NK-92 treated with Interleukin-12 subunit alpha and Interleukin-12 subunit beta, amount 100 ng/mL, for 24 hours (cell line): ENCODE data around the gene MFF.
"Not testable (repeated sequence)": the region's sequence is repeated elsewhere in the genome, so short reads cannot be mapped to it uniquely, and the experiment has no call there.

Experiments used
- DNase-seq: peaks from one replicate; lab custom pipeline; 2025; lab: John Stamatoyannopoulos, UW

MFF gene

DNA sequence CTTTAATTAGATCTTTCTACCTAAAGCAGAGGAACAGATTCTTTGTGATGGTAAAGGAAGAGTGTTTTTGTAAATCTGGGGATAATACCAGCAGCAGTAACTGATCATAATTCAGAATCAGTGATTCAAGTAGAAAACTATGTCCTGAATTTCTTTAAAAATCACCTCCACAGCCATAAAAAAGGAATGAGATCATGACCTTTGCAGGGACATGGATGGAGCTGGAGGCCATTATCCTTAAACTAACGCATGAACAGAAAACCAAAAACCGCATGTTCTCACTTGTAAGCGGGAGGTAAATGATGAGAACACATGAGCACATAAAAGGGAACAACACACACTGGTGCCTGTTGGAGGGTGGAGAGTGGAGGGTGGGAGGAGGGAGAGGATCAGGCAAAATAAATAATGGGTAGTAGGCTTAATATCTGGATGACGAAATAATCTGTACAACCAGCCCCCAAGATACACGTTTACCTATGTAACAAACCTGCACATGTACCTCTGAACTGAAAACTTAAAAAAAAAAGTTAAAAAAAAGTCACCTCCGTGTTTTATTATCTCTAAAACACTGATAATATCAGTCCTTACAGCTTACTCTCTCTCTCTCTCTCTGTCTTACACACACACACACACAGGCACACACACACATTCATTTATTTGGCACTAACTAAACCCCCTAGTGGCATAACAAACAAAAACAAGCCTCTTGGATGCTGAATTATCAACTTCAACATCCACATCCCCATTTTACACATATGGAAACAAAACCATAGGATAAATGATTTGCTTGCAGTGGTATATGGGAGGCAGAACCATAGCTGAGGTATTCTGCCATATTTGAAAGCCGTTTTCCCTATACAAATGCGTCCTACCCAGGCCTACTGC is 52.7 kb downstream of the MFF start:
- no peak for DNase-seq

DNA sequence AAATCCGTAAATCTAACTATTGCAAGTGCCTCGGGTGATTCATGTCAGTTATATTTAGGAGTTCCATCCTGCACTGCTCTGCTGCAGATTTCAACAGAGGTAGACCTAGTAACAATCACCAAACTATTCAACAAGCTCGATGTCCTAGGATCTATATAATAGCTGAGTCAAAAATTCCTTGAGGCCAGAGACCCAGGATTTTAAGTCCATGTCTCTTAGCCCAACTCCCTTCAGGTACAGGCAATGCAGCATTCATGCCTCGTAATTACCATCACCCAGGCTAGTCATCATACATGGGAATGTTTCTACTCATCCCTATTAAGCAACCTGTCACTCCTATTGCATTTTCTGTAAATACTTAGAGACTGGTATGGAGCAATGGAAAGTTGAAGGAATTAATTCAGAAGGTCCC is 53.3 kb downstream of the MFF start:
- no peak for DNase-seq

DNA sequence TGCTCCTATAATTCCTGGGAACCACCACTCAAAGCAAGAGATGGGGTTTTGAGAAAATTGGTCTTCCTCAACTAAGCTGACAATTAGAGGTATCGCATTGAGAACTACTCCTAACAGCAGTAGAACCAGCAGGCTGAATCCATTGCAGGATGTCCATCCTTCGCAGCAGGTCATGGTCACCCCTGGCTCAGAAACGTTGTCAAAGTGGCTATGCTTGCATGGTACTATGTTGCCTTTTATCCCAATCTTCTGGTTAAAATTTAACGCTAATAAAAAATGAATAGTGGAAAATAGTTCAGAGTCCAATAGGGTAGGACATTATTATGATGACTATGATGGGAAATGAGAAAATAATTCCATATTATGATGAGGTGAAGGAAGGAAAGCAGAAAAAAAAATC is 54.0 kb downstream of the MFF start, which contains the start of gene TM4SF20:
Gene TM4SF20 (minus strand): TSS at position 212 of the 400 bp plus-strand sequence. CDS start 38 bp downstream, at position 174.
- DNase-seq = no peak

DNA sequence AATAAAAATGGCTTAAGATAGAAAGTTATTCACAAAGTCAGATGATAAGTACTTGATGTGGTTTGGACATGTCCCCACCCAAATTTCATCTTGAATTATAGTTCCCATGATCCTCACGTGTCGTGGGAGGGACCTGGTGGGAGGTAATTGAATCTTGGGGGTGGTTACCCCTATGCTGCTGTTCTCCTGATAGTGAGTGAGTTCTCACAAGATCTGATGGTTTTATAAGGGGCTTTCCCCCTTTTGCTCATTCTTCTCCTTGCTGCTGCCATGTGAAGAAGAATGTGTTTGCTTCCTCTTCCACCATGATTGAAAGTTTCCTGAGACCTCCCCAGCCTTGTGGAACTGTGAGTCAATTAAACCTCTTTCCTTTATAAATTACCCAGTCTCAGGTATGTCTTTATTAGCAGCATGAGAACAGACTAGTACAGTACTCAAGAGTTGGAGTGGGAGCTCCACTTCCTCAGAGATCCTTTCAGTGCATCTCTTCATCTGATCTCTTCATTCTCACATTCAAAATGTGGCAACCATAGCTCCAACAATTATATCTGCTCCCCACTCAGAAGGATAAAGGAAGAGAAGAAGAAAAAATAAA is 57.3 kb downstream of the MFF start:
- DNase-seq = not testable (repeated sequence)

DNA sequence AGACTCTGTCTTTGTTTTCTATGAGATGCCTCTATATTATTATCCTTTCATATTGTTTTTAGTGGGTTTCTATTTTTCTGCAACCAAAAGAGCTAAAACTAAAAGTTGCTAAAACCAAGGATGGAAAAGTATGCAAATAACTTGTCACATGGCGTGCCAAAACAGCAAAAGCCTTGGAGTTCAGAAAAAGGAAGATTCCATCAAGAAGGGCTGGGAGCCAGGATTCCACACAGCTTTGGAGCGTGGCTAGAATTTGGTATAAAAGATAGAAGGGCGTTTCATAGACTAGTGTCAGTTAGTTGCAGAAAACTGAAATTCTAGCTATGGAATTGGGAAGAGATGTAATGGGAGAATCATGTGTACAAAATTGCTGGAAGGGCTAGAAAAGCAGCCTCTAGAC is 58.6 kb downstream of the MFF start:
- DNase-seq = no peak

DNA sequence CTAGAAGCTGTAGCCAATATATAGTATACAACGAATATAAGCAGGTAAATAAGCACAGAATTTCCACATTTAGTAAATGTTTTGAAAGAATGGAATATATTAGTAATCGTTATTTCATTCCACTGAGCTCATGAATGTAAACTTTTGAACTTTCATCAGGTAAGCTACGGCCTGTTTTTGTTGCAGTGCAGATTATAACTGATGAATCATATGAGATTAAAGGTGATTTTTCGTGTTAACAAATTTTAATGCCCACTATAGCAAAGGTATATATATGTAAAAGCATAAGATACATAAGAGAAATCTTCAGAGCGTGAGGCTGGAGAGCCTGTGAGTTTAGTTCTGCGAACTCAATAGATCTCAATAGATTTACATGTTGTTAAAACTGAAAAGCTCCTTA is 61.6 kb downstream of the MFF start:
- no peak for DNase-seq

DNA sequence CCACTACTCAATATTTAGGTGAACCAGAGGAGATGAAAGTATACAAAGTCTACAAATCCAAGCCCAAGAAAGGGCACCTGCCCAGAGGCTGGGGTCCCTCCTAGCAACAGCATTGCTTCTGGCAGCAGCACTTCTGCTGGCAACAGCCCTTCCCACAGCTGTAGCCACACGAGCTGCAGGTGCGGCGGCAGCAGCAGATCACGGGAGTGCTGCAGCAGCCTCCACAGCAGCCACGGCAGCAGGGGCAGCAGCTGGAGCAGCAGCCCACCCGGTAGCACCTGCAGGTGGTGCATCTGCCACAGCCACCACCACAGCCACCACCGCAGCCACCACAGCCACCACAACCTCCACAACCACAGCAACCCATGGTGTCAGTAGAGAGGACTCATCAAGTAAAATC is 62.5 kb downstream of the MFF start, which contains the start of gene SCYGR1:
Gene SCYGR1 (minus strand): TSS at position 367 of the 400 bp plus-strand sequence. CDS start 0 bp downstream, at position 367.
- not testable (repeated sequence) for DNase-seq

DNA sequence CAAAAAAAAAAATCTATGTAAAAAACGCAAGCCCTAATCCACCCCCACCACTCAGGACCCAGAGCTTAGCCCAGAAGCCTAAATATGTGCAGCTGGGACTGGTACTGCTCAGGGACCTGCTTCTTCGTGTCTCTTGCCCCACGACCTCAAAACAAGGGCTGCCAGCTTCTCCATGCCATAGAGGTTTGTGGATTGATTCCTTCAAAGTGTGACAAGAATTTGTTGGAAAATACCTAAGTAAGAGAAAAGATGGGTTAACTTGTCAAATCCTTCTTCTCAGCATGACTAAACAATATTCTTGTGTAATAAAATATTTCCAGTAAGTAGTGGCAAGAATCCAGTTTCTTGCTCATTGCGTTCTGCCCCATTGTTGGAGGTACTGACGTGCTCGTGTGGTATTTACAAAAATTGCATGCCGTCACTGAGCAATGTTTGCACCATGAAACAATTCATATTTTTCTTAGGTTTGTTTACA is 63.5 kb downstream of the MFF start:
- no peak for DNase-seq

DNA sequence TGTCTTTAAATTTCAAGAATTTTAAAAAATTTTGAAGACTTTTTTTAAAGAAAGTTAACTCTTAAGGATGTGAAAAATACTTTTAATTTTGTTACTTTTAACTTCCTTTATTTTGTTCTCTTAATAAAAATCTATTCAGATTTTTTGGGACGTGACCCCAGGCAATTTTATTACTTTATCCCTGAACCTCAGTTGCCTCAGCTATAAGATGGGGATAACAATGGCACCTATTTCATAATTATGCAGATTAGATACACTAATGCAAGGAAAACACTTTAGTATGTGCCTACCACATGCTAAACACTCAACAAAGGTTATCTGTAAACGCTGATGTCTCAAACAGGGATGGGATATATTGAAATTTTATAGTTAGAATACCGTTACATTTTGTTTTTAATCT is 64.2 kb downstream of the MFF start:
- no peak for DNase-seq

DNA sequence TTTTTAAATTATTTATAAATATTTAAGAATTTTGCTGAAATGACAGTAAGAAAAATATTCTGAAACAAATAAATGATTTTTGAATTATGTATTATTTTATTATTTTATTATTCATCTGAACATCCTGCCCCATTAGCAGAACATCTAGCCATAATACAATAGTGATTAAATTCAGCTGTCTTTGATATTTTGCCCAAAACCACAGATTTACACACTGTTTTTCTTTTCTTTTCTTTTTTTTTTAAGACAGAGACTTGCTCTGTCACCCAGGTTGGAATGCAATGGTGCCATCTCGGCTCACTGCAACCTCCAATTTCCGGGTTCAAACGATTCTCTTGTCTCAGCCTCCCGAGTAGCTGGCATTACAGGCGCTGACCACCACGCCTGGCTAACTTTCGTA is 64.6 kb downstream of the MFF start:
- DNase-seq = no peak

DNA sequence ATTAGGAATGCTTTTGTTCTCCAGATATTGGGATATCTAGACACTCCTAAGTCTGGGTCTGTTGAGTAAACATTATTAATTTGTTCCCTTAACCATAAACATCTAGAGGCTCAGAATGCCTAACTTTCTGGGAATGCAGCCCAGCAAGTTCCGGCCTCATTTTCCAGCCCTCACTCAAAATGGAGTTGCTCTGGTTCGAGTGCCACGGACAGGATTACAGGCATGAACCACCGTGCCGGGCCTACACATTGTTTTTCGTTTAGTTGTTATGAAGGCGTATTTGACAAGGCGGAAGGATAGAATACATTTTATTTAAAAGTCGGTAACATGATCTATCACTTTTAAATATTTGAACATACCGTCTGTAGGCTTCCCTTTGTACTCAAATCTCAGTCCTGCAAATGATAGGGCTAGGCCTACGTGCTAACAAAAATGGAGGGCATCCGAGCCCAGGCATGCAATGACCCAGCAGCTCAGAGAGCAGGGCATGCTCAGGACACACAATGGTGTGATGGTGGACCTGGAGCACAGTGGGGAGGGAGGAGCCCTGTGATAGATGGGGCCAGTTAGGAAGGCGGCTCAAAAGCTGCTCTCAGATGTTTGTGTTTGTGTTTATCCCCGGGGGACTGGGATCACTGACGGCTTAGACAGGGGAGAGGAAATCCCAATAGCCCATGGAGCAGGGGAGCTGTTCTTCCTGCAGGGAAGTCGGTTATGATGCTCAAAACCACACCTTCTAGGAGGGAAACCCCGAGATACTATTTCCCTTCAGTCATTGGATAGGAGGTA is 65.6 kb downstream of the MFF start:
- no peak for DNase-seq

DNA sequence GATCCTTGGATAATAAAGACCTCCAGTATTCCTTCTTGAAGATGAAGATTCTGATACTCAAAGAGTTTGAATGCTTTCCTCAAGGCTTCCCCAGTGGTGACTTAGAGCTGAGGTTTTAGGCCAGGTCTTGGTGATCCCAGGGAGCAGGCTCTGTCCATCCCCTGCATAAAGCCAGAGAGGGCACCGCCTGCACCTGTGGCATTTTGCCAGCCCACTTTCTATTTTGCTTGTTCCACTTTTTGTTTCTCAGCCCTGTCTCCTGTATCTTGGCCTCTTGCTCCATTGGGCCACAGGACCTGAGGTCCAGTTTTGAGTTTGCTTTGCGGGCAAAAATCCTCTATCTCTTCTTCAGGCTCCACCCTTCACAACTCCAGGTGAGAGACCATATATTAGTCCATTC is 69.3 kb downstream of the MFF start:
- no peak for DNase-seq

DNA sequence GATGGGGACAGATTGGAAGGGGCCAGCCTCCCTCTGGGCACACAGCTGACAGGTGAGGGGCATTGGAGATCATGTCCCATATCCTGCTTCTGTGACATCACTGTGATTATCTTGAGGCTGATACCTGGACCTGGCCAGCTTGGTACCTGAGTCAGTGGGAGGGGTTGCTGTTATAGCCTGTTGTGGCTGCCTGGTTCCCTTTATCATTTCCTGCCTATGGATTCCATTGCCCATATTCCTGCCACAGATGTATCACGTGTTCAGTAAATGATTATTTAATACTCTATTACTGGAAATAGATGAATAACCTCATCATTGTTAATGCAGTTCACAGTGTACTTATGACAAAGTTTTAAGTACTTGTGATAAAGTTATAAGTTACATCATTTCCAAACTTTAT is 70.5 kb downstream of the MFF start:
- DNase-seq = no peak

DNA sequence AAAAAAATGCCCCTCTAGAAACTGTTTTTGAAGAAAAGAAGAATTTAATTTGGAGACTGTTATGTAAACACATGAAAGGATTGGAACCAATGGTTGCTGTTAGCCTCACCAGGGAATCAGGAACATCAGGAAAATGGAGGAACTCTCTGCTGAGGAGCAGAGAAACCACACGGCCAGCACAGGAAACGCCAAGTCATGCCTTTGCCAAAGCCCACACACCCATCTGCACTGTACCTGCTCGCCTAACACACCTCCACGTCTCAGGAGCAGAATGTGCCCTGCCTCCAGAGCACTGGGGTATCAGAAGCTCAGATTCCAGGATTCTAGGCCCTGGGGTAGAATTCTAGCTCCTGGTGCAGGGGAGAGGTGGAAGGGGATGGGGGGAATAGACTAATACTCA is 72.5 kb downstream of the MFF start:
- no peak for DNase-seq

DNA sequence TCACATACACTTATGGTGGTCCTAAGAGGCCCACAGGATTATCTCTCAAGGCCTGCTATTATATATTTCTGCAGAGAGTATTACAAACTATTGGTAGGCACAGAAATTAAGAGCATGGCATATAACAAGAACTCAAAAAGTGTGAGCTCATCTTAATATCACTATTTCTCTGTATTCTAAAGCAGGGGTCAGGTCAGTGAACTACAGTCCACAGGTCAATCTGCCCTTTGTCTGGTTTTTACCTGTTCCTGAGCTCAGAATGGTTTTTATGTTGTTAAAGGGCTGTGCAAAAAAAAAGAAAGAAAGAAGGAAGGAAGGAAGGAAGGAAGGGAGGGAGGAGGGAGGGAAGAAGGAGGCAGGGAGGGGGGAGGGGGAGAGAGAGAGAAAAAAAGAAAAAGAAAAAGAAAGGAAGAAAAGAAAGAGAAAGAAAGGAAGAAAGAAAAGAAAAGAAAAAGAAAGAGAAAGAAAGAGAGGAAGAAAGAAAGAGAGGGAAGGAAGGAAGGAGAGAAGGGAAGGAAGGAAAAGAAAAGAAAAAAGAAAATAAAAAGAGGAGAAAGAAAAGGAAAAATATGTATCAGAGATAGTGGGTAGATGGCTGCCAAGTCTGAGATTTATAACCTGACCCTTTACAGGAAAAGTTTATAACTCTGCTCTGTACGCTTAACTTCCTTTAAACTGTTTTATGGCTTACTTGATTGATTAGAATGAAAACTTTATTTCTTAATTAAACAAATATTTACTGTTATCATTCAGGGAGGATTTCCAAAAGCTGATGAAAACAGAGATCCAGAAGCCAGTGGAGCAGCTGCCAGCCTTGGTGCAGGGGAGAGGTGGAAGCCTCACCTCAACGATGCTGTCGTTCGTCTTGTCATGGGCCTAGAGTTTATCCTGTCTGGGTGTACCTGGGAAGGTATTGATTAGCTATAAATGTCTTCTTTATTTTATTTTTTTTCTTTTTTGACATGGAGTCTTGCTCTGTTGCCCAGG is 73.9 kb downstream of the MFF start:
- no peak for DNase-seq

DNA sequence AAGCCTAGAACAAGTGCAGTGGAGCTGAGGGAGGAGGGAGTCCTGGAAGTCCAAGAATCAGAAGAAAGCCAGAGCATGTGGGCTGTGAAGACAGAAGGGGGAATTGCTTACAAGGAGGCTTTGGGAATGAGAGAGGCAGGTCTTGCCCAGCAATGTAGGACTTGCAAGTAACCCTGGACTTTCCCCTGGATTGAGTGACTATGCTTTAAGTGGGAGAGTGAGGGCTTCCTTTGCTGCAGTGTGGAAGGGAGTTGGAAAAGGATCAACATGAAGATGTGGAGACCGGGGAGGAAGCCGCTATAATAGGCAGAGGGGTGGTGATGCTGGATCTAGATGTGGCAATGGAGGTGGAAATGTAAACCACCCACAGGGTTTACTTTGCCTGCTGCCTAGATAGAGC is 76.5 kb downstream of the MFF start:
- DNase-seq = no peak

DNA sequence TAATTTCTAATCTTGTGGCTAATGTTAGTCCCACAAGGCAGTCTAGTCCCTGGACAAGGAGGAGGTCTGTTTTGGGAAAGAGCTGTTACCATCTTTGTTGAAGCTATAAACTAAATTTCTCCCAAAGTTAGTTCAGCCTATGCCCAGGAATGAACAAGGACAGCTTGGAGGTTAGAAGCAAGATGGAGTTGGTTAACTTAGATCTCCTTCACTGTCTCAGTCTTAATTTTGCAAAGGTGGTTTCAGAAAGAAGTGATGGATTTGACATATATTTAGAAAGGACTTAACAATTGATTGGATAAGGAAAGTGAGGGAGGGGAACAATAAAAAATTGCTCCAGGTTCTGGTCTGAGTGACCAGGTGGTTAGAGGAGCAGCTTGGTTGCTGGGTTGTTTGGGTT is 77.3 kb downstream of the MFF start:
- DNase-seq = no peak

DNA sequence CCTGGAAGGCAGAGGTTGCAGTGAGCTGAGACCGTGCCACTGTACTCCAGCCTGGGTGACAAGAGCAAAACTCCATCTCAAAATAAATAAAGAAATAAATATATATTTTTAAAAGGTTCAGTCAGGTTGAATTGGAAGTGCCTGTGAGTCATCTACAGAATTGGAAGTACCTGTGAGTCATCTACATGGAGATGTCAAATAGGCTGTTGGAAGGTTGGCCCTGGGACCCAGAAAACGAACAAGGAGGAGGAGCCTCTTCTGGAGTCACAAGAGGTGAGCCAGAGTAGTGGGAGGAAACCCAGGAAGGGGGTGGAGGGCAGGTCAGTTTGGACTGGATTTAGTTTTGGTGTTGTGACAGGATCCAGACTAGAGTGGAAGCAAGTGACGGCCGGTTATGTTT is 77.9 kb downstream of the MFF start:
- no peak for DNase-seq

DNA sequence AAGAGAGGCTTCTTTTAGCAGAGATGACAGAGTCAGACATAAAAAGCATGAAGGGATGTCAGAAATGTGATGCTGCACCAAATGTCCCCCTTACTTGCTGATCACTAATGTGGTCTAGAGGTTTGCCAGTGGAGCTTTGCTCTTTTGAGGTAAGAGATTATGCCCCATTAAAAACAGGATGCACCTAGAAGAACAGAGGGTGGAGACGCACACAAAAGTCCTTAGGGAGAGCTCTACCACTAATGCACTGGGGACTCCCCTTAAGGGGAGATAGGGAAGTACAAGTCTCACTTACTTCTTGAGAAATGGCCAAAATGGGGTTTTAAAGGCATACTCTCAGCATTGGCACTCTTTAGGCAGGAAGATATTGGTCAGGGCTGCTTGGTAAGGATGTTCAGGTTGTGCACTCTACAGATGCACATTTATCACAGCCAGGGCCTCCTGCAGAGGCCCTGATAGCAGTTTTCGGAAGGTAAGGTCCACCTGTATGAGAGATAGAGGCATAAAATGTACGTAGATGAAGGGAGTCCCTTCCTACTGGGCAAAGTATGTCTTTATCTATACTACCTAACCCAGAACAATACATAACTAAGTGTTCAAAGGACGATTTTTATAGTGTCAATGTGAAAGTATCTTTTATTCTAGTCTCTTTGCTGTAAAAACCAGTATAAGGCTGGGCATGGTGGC is 79.7 kb downstream of the MFF start:
- no peak for DNase-seq

DNA sequence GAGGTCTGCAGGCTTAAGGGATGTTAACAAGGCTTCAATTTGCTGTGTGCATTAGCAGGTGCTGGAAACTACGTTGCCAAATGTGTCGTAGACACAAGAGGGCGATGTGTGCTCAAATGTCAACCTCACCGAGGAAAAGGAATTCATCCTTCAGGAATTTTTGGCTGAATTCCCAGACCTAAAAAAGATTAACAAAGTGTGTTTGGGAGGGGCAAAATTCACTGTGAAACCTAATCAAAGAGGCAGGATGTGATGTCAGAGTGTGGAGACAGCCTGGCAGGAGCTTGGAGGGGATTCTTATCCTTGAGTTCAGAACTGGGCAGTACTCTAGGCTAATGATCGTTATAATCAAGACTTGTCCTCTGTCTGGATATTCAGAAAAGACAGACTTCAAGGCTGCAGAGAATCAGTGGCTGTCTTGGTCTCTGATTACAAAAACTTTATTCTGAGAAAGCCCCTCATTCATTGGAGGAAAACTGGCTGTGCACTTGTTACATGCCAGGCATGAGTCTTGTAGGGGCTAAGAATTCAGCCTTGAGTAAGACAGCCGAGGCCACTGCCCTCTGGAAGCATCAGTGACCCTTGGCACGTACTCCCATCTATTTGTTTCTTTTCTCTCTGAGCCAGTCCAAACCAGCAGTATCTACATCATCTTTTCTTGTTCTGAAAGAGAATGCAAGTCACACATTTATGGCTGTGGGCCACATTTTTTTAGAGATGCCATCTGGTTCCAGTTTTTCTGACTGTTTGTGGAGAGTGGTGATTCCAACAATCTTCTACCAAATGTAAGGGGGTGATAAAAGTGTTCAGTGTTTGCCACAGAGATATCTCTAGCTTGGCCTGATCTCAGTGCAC is 81.4 kb downstream of the MFF start:
- no peak for DNase-seq
